Subcutaneous adipose tissue (tissue), 4 donors: Measurements from ENCODE around the gene SYNE3. TPM values are rescaled to one million over a fixed set of nuclear protein-coding genes. Genes with fewer than 3 reads are reported as not detected.

Experiments
- total RNA-seq, 4 donors: library from RNA; depleted of rRNA; stranded (reverse); fragments of >200 nt; gene quantifications; one replicate each; pipeline ENCODE4 v1.1.0, GENCODE V29; 2016
- TF ChIP-seq, protein P1 (sequence below): fragments of 450-650 bp; IDR thresholded peaks from one replicate; pipeline ENCODE4 v1.5.1; 2016; ENCODE audit warnings: low read depth, mild to moderate bottlenecking, control low read depth, antibody characterized with exemption, moderate library complexity

Gene SYNE3
- total RNA-seq, 4 donors from 2014 or later: 82.8 to 196 (median 136) TPM

GRCh38 chr14:95538801-95539509 is 22.5 kb upstream of the SYNE3 start:
- TF ChIP-seq, protein P1, sequence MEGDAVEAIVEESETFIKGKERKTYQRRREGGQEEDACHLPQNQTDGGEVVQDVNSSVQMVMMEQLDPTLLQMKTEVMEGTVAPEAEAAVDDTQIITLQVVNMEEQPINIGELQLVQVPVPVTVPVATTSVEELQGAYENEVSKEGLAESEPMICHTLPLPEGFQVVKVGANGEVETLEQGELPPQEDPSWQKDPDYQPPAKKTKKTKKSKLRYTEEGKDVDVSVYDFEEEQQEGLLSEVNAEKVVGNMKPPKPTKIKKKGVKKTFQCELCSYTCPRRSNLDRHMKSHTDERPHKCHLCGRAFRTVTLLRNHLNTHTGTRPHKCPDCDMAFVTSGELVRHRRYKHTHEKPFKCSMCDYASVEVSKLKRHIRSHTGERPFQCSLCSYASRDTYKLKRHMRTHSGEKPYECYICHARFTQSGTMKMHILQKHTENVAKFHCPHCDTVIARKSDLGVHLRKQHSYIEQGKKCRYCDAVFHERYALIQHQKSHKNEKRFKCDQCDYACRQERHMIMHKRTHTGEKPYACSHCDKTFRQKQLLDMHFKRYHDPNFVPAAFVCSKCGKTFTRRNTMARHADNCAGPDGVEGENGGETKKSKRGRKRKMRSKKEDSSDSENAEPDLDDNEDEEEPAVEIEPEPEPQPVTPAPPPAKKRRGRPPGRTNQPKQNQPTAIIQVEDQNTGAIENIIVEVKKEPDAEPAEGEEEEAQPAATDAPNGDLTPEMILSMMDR: no peak

GRCh38 chr14:95537298-95538089 is 21.0 kb upstream of the SYNE3 start:
- TF ChIP-seq, protein P1: no peak

DNA sequence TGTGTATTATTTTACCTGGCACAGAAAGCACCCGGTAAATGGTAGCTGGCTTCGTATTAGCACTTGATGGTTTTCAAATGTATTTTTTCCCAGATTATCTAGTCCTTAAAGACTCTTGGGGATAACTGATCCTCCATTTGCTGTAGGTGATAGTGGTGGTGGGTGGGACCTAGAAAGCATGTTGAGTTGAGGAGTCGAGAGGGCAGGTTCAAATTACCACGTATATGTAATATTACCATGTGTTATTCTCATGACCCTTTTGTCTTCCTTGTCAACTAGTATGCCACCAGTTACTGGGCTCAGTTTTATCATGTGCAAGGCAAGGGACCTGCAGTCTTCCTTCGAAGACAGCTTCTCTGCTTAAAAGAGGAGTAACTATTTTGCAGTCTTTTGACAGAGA is 20.2 kb upstream of the SYNE3 start:
- TF ChIP-seq, protein P1: no peak

GRCh38 chr14:95536036-95536593 is 19.7 kb upstream of the SYNE3 start:
- TF ChIP-seq, protein P1: no peak

GRCh38 chr14:95535226-95536021 is 19.0 kb upstream of the SYNE3 start:
- TF ChIP-seq, protein P1: no peak

- TF ChIP-seq, protein P1: no peak
Observed at GRCh38 chr14:95534299-95535225, 18.1 kb upstream of the SYNE3 start, which contains the start of gene GLRX5. Gene GLRX5, plus strand, starts transcription at chr14:95535050. Its CDS starts 40 bp downstream, at chr14:95535090.
